Measurements from ENCODE around the gene CYS1.

DNA sequence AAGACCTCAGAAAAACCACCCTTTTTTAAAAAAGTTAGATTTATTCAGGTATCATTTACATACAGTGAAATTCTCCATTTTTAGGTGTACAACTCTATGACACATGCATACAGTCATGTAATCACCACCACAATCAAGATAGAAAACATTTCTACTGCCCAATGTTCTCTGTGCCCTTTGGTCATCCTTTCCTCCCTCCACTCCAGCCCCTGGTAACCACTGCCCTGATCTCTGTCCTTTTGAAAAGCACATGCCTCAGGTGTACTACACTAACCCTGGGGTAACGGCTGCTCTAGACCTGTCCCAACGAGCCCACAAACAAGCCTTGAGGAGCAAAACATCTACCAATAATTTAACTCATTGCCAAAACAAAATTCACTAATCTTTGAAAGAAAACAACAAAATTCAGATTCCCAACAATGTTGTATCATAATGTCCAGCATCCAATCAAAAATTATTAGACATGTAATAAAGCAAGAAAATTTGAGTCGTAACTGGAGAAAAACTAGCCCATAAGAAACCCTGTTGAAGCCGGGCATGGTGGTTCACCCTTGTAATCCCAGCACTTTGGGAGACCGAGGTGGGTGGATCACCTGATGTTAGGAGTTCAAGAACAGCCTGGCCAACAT is 62.8 kb downstream of the CYS1 start:
- no peak for TF ChIP-seq SIN3A (conservative IDR thresholded peaks at IDR 0.05 in 1 of 2, IDR thresholded peaks at IDR 0.05 in 1 of 2; ENCODE audit: low read depth in 1 of 2, low read length in 2 of 2)
- TF ChIP-seq, protein P1, sequence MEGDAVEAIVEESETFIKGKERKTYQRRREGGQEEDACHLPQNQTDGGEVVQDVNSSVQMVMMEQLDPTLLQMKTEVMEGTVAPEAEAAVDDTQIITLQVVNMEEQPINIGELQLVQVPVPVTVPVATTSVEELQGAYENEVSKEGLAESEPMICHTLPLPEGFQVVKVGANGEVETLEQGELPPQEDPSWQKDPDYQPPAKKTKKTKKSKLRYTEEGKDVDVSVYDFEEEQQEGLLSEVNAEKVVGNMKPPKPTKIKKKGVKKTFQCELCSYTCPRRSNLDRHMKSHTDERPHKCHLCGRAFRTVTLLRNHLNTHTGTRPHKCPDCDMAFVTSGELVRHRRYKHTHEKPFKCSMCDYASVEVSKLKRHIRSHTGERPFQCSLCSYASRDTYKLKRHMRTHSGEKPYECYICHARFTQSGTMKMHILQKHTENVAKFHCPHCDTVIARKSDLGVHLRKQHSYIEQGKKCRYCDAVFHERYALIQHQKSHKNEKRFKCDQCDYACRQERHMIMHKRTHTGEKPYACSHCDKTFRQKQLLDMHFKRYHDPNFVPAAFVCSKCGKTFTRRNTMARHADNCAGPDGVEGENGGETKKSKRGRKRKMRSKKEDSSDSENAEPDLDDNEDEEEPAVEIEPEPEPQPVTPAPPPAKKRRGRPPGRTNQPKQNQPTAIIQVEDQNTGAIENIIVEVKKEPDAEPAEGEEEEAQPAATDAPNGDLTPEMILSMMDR (IDR thresholded peaks at IDR 0.05; ENCODE audit: control extremely low read depth in 1 of 3, insufficient read depth in 1 of 3, low read depth in 1 of 3, low read length in 3 of 3), result no peak
- no peak for TF ChIP-seq BCL11A (IDR thresholded peaks at IDR 0.05; ENCODE audit: low read depth in 2 of 2, low read length in 2 of 2)
- no peak for TF ChIP-seq TCF12 (IDR thresholded peaks at IDR 0.05; ENCODE audit: low read depth, low read length)
- TF ChIP-seq EZH2 (IDR thresholded peaks at IDR 0.05; ENCODE audit: low read depth, low read length, severe bottlenecking), result no peak
- TF ChIP-seq JUN (IDR thresholded peaks at IDR 0.05; ENCODE audit: low read depth, low read length), result no peak

Data from H1 (cell line).